Calu3 (cell line): ENCODE results near the gene SPSB2. TPM values are rescaled to one million over a fixed set of nuclear protein-coding genes. Genes with fewer than 3 reads are reported as not detected.

Experiments used
- BruUV-seq: library from RNA; stranded (reverse); fragments of 400-500 nt; replicated peaks from 2 replicates; lab custom pipeline; 2021; lab: Mats Ljungman, UMichigan
- CTCF ChIA-PET: fragments of 300-600 bp; sonication (Branson Sonifier 250); formaldehyde crosslinking; loops from one replicate; lab custom pipeline; 2022; ENCODE audit warnings: antibody characterized with exemption; lab: Charles Lee
- DNase-seq: peaks from one replicate; pipeline ENCODE4 v3.0.0; 2022
- H3K27ac Mint-ChIP-seq: one replicate; pipeline ENCODE4 v1.8.0; 2022; ENCODE audit warnings: mixed read lengths; ENCODE audit not compliant: unreplicated experiment
- H3K27me3 Mint-ChIP-seq: one replicate; pipeline ENCODE4 v1.8.0; 2022; ENCODE audit warnings: mixed read lengths; ENCODE audit not compliant: unreplicated experiment
- H3K36me3 Mint-ChIP-seq: one replicate; pipeline ENCODE4 v1.8.0; 2022; ENCODE audit warnings: mild to moderate bottlenecking, moderate library complexity, mixed read lengths; ENCODE audit not compliant: insufficient read depth, unreplicated experiment
- H3K4me1 Mint-ChIP-seq: one replicate; pipeline ENCODE4 v1.8.0; 2022; ENCODE audit warnings: mild to moderate bottlenecking, low read depth, mixed read lengths; ENCODE audit not compliant: unreplicated experiment
- H3K4me3 Mint-ChIP-seq: one replicate; pipeline ENCODE4 v1.8.0; 2022; ENCODE audit warnings: mild to moderate bottlenecking, low read depth, moderate library complexity, mixed read lengths; ENCODE audit not compliant: unreplicated experiment
- H3K9me3 Mint-ChIP-seq: one replicate; pipeline ENCODE4 v1.8.0; 2022; ENCODE audit warnings: low read depth, mixed read lengths; ENCODE audit not compliant: unreplicated experiment
- intact Hi-C: fragments of 100-400 bp; cut with micrococcal nuclease; formaldehyde crosslinking; loops from one replicate; pipeline ENCODE4 v1.10.0; 2022; ENCODE audit not compliant: unreplicated experiment
- total RNA-seq: library from RNA; stranded (reverse); gene quantifications from 2 replicates; pipeline ENCODE4 v1.2.3, GENCODE V29; 2022
- TF ChIP-seq, protein P1 (sequence below): fragments of 200-600 bp; IDR thresholded peaks from one replicate; pipeline ENCODE4 v1.8.0; 2022; ENCODE audit warnings: antibody characterized with exemption; ENCODE audit not compliant: unreplicated experiment

Gene SPSB2
- total RNA-seq, 1 experiment from 2014 or later = 18.0 TPM

DNA sequence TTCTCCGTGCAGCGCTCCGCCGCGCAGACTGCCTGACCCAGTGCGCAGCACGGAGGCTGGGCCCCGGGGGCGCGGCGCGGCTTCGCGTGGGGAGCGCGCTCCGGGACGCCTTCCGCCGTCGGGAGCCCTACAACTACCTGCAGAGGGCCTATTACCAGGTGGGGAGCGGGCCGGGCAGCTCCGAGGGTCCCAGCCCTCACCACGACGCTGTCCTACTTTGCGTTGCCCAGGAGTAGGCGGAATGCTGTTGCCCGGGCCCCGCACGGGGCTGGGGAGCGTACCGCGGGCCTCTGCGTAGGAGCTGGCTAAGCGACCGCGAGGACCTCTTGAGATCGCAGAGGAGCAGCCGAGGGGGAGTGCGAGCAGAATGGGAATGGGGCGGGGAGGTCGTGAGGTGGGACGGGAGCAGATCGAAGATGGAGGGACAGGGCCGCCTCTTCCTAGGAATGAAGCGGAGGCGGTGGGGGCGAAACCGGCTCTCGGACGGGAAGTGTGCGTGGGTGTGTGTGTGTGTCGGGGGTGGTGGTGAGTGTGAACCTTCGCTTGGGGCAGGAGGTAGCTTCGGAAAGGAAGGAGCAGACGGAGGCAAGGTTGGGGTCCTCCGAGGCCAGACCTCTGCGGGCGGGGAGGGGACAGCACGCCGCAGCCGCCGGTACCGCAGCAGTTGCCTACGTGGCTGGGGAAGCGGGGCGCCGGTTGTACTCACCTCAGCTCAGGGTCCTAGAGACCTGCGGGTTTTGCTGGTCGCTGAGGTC, 44.1 kb downstream of the SPSB2 start:
- CTCF ChIA-PET = interaction anchor here (0.9 to 1.8 kb wide), 2 partner anchors 23 to 62 kb away, joined by 4 read pairs; partner anchors contain the start of genes CDCA3 and USP5
- Mint-ChIP-seq H3K27ac (no peak overlapping the region), H3K27me3 (peaks cover 96% of the 10 kb centered on the region), H3K9me3 (no peaks in the 10 kb centered on the region), H3K36me3 (peaks cover 16% of the 10 kb centered on the region), H3K4me1 (peaks cover 16% of the 10 kb centered on the region), H3K4me3 (peak overlapping the region; percentile 75)
- peak; percentile 19 for DNase-seq
- TF ChIP-seq, protein P1, sequence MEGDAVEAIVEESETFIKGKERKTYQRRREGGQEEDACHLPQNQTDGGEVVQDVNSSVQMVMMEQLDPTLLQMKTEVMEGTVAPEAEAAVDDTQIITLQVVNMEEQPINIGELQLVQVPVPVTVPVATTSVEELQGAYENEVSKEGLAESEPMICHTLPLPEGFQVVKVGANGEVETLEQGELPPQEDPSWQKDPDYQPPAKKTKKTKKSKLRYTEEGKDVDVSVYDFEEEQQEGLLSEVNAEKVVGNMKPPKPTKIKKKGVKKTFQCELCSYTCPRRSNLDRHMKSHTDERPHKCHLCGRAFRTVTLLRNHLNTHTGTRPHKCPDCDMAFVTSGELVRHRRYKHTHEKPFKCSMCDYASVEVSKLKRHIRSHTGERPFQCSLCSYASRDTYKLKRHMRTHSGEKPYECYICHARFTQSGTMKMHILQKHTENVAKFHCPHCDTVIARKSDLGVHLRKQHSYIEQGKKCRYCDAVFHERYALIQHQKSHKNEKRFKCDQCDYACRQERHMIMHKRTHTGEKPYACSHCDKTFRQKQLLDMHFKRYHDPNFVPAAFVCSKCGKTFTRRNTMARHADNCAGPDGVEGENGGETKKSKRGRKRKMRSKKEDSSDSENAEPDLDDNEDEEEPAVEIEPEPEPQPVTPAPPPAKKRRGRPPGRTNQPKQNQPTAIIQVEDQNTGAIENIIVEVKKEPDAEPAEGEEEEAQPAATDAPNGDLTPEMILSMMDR = no peak
- intact Hi-C loops = loop anchor here (5.0 to 10.0 kb wide), 2 partner anchors 214 to 277 kb away; no protein-coding TSS in a partner anchor
- BruUV-seq = no TSS peak

DNA sequence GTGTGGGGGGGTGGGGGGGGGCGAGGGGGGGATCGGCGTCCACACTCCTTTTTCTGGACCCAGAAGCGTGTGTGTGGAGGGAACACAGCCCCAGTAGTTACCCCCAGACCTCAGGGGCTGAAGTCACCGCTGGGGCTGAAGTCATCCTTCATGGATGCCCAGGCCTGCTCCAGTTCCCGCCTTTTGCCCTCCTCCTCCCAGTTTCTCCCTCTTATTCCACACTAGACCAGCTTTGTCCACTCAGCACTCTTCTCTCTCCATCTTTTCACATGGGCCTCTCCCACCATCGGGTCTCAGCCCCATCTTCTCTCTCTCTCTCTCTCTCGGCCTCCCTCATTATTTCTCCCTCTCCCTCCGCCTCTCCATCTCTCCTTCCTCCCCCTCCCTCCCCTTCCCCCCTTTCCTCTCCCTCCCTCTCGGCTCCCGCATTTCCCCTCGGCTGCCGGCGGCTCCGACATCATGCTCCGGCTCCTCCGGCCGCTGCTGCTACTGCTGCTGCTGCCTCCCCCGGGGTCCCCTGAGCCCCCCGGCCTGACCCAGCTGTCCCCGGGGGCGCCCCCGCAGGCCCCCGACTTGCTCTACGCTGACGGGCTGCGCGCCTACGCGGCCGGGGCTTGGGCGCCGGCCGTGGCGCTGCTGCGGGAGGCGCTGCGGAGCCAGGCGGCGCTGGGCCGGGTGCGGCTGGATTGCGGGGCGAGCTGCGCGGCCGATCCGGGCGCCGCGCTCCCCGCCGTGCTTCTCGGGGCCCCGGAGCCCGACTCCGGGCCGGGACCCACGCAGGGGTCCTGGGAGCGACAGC, 44.9 kb downstream of the SPSB2 start, which contains the start of gene P3H3:
P3H3 (plus strand) TSS at position 426 of the 799 bp plus-strand sequence; CDS start at position 460, 34 bp downstream.
- Mint-ChIP-seq H3K27me3 (peaks cover 97% of the 10 kb centered on the region), H3K27ac (peak within 1 kb of the TSS; percentile 25), H3K36me3 (peaks cover 16% of the 10 kb centered on the region), H3K9me3 (no peaks in the 10 kb centered on the region), H3K4me1 (peaks cover 16% of the 10 kb centered on the region), H3K4me3 (peak within 1 kb of the TSS; percentile 75)
- CTCF ChIA-PET = interaction anchor here (1.8 kb wide), 1 partner anchor 62 kb away, joined by 4 read pairs; no protein-coding TSS in a partner anchor
- TF ChIP-seq, protein P1 = no peak
- BruUV-seq = no TSS peak
- no peak for DNase-seq
- intact Hi-C loops = loop anchor here (5.0 to 10.0 kb wide), 2 partner anchors 213 to 276 kb away; no protein-coding TSS in a partner anchor

DNA sequence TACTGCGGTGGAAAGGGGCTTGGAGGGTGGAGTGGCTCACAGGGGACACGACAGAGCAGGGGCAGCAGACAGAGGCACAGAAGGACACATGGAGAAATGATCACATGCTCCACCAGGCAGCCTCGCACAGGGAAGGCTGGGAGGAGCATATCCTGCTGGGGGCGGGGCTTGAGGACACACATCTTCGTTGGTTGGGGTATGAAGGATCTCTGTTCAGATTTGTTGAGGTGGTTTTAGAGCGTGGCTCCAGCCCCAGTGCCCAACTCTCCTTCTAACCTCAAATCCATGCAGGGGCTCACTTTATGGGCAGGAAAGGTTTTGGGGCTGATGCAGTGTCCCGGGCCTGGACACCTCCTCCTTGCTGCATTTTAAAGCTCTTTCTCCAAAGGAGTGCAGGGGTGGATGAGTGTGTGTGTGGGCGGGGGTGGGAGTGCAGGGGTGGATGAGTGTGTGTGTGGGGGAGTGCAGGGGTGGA, 45.6 kb downstream of the SPSB2 start:
- peak overlapping the region; percentile 75 for H3K4me3 Mint-ChIP-seq
- BruUV-seq = no TSS peak
- peaks cover 100% of the 10 kb centered on the region for H3K27me3 Mint-ChIP-seq
- intact Hi-C loops = loop anchor here (5.0 to 10.0 kb wide), 2 partner anchors 213 to 275 kb away; no protein-coding TSS in a partner anchor
- H3K9me3 Mint-ChIP-seq = no peaks in the 10 kb centered on the region
- peak overlapping the region; percentile 25 for H3K27ac Mint-ChIP-seq
- peak; percentile 62 for DNase-seq
- TF ChIP-seq, protein P1 = no peak
- peaks cover 16% of the 10 kb centered on the region for H3K4me1 Mint-ChIP-seq
- H3K36me3 Mint-ChIP-seq = peaks cover 16% of the 10 kb centered on the region
- CTCF ChIA-PET = interaction anchor here (1.0 kb wide), 1 partner anchor 74 kb away, joined by 4 read pairs; the partner anchor contains the start of gene MLF2
